Epidermal melanocyte (primary cell): Measurements from ENCODE around the gene CPNE4.

Source experiments
- DNase-seq: peaks from one replicate; pipeline ENCODE4 v3.0.0; 2011; ENCODE audit warnings: low spot score; ENCODE audit not compliant: insufficient read length

Gene CPNE4

DNA sequence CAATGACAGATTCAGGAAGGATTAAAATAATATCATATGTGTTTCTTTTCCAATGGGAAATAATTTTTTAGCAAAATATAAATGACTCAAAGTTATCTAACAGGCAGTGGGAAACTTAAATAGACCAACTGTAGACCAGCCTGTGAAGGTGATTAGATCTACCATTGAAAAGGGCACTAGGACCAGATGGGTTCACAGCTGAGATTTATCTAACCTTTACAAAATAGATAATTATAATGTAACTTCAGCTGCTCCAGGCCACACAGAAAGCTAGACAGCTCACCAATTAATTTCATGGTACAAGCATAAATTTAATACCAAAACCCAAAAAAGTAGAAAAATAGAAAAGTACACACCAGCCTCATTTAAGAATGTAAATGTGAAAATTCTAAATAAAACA lies 291.7 kb downstream of the CPNE4 start:
- DNase-seq, result no peak

DNA sequence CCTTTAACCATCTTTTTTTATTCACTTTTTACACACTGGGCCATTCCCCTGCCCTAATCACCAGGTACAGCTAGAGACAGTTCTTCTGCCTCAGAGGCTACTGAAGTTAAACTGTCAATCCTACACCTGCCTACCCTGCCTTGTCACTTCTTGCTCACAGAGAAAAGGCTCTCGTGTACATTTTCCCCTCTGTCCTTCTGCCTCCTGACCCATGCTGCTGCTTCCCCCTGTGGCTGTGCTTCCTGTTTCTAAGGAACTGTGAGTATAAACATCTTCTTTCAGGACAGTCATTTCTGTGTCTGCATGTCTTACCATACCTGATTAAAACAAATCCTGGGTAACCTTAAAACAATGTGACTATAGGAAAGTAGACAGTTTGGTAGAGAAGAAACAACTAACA lies 295.6 kb downstream of the CPNE4 start:
- no peak for DNase-seq

DNA sequence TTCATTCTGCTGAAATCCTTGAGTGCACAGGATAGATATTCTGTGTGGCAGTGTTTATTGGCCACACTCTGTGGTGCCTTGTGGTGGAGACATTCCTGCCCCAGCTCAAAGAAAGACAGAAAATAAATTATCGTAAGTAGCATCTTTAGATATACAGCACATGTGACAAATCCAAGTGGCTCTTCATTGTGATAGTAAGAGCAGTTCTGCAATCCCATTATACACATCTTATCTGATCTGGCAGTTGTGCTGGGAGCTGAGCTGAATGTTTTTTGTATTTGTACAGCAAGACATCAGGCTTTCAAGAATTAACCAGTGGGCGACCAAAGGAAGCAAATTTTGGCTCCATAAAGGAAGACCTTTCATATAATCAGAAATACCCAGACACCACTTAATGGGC lies 296.7 kb downstream of the CPNE4 start:
- no peak for DNase-seq

DNA sequence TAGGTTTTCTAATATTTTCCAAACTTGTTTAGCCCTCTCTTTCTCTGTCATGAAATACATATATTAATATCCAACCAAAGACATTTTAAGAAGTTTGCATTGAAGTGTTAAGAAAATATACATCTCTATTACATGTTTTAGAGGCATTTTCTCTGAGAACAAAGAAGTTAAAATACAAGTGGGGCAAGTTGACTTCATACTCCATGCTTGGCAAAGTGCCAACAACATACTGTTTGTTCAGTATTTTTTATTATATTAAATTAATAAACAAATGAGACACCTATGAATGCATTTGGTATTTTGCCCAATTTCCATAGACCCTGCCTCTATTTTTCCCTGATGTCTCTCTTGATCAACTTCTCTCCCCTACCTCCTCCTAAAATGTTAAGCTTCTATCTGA lies 299.3 kb downstream of the CPNE4 start:
- DNase-seq, result no peak

DNA sequence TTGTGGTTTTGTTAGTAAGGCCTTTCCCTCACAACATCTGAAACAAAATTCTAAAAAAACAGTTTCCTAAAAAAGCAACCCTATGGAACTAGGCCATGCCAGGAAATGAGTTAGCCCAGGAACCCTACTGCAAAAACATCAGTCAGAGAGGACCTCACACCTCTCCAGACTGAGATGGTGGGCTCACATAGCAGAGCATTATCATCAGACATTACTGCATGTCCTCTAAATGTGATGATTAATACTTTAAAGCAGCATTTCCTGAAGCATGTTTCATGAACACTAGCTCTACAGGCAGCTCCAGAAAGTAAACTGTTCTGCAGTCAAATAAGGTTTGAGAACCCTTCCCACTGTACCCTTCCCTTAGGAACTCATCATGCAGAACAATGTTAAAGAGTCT lies 299.7 kb downstream of the CPNE4 start:
- DNase-seq, result no peak

DNA sequence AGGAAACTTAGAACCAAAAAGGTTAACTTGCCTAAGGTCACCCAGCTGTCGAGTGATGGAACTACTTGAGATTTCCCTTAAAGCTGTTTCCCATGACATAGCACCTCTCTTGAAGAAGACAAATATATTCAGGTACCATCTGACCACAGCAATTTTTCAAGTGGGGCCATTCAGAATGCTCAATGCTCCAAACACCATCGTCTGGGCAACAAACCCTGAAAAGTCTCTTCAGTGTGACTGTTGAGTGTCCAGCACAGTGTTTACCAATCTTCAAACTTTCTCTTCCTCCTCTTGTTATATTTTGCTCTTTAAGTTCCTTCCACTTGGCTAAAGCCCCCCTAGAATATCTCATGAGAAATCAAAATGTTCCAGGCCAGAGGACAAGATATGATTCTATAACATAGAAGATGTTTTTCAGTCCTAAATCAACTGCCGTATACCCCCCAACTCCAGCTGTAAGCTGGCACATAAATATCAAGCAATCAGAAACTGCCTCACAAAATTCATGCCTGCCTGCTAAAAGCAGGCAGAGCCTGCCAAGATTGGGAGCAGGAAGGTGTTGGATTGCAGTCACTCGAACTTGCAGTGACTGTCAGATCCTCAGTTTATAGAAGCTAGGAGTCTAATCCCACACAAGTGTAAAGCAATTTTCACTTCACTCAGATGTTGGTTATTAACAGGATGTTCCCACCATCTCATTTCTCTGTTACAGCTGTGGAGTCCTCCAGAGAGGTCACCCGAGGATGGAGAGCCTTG lies 301.6 kb downstream of the CPNE4 start:
- DNase-seq, result no peak

DNA sequence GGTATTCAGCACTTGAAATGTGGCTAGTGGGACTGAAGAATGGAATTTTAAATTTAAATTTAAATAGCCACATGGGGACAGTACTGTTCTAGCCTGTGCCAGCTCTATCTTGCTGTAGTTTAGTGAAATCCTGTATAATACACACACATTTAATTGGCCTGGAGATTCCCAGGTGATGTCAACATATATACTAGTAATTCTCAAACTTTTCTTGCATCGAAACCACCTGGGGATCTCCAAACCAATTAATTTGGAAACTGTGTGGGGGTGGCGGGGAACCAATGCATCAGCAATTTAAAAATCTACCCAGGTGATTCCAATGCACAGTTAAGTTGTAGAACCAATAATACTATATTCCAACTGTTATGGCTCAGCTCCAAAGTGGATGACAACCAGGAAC lies 303.1 kb downstream of the CPNE4 start:
- DNase-seq, result no peak

DNA sequence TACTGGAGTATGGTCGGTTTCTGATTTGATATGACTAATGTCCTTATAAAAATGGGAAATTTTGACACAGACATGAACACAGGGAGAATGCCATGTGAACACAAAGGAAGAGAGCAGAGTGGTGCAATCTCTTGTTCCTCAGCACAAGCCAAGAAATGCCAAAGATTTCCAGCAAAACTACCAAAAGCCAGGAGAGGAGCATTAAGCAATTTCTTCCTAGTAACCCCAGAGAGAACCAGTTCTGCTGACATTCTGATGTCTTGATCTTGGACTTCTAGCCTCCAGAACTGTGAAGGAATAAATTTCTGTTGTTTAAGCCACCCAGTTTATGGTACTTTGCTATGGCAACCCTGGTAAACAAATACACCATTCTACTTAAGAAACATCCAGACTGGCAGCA lies 304.2 kb downstream of the CPNE4 start:
- DNase-seq, result no peak

DNA sequence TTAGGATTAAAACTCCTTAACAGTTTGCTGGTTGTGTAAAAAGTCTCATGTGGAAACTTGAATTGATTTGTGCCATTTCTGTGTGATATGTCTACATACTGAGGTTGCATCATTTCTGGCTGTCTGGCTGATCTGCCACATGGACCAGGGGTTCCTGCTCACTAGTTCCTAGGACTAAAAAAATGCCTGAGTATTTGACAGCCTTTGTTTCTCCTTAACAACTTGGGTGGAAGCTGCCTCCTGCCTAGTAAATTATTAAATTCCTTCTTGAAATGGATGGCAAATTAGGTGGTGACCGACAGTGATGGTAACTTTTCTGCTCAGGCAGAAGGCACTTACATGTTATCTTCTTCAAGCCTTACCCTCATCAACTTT lies 305.2 kb downstream of the CPNE4 start:
- no peak for DNase-seq

DNA sequence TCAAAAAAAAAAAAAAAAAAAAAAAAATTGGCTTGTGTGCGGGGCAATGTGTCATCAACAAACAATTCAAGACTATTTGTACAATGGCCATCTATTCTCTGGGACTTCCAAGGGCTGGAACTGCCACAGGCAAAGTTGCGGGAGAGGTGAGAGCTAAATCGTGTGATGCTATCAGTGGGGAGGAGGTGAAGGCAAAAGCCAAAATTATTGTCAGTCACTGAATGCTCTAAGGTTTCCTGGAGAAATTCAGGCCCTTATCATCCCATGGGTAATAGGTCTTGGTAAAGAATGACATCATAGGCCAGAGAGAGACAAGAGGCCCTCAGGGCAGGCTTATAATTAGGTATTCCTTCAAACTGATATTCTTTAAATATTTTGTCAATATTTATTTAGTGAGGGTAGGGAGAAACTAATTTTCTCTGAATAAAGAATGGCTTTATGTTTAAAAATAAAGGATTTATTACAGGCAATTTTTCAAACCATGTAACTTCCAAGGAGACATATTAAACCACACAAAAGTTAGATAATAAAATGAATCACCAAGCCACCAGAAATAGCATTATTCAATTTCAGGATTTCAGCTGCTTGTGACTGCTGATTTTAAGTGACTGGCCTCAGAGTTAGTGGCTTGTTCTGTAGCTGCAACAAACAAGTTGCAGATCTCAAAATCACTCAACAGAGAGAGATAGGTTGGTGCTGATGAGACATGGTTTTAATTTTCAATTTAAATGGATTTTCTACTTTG lies 305.7 kb downstream of the CPNE4 start:
- DNase-seq, result no peak

DNA sequence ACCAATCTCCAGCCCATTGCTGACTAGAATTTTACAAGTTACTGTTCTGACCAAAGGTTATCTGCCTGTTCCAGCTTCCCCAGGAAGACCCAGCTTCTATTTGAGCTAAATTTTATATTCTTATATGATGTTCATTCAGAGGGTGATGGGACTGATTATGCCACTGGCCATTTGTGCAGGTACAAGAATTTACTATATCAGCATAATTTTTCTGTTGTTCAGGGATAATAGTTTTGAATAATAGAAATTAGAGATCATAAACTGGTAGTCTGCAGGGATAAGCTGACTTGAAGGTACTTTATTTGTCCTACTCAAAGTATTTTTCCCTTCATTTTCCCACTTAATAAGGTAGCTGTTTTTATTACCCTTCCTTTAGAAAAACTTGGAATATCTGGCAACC lies 309.4 kb downstream of the CPNE4 start:
- no peak for DNase-seq

DNA sequence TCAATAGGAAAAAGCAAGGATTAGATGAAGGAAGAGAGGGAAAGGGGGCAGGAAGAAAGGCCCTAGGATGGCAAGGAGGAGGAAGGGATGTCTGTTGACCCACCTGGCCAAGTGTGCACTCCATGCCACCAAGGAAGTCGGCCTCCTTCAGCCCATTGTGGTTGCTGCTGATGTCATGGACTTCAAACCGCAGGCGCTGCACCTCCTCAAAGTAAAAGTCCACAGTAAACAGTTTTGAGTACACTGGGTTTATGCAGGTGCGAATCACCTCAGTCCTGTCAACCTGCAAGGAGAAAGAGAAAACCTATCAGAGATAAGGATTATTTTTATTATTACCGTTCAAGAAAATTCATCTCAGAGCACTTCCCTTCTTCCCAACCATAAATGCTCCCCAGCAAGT lies 311.5 kb downstream of the CPNE4 start:
- no peak for DNase-seq

DNA sequence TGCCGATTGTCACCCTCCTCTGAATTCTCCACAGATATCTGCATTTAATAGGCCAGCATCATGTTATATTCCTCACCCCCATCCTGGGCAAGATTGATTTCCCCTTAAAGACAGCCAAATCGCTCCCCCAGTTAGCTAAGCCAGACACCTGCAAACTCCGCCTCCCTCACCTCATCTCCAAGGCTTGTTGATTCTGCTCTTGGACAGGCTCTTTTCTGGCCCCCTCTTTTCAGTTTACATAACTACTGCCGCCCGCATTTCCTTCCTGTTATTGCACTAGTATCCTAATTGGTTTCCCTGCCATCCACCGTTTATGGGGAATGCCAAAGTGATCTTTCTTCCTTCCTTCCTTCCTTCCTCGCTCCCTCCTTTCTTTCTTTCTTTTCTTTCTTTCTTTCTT lies 317.3 kb downstream of the CPNE4 start:
- DNase-seq, result no peak

DNA sequence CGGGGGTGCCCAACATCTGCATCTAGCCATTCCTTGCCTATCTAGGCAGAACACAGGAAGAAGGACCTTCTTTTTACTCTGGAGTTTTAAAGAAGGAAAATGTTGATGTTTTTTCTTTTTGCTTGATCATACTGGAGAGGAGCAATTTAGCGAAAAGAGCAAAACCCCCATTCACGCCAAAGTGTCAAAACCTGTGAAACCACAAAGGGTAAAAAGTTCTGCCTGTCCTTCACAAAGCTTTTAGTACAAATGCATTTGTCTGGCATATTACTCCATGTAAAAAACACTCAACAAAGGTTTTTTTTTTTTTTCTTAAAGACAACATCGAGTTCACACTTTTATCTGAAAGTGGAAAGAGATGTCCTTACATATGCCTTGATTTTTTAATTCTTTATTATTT lies 317.9 kb downstream of the CPNE4 start:
- no peak for DNase-seq

DNA sequence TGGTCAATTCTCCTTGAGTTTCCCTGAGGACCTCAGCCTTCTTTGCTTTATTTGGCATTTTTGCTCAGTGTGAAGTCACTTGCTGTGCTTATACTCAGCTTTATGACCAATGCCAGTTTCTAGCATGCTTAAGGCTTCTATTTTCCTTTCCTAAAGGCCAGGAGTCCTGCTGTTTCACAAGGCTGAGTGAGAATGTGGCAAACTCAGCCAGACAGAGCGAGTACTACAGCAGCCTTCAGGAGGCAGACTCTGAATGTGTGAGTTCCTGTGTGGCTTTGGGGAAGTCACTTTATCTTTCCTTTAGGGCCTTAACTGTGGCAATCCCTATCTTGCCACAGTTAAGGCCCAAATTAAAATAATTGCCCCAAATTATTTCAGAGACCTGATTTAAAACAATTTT lies 318.8 kb downstream of the CPNE4 start:
- DNase-seq, result no peak

DNA sequence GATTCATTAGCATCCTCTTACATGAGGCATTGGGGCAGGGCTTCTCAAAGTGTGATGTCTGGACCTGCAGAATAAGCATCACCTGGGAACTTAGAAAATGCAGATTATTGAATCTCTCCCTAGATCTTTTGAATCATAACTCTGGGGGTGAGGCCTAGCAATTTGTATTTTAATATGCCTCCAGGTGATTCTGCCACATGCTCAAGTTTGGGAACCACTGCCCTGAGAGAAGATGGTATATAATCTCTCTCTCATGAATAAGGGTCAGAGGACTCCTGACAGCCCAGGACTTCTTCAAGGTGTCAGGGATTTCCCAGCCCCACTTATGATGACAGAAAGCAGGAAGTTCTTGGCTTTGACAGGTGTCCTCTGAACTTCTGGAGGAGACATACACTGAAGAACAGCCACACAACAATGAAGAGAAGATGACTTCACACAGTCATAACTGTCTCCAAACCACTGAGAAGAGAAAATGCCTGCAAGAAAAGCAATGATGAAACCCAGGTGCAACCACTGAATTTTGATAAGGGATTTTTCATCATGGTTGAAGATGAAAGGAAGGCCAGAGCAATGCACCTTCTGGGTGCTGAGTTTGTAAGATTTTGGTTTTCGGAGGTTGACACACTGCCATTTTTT lies 320.1 kb downstream of the CPNE4 start:
- DNase-seq, result no peak

DNA sequence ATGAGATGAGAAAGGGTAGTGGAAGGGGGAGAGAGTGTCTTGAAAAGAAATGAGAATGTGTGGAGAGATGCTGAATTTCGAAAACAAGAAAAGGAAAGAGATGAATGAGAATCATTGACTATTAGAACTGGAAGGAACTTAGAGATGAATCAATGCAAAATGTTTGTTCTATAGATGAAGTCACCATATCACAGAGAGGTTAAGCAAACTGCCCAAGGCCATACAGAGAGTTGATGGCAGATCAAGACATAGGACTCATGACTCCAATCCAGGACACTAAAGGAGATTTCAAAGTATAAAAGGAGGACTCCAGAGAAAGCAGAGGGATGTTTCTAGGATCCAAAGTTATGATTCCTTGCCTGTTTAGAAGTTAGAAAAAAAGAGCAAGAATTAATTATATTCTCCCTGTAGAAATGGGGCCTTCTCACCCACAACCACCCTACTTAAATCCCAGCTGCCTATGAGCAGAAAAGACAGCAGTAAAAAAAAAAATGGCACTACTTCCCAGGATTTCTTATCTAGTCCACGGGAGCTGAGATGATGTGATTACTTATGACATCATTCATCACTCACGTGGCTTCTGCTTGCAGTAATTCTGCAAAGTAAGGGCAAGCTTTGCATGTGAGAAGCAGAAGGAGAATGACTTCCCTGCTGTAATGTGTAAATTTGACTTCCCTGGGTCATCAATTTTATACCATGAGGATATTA lies 321.2 kb downstream of the CPNE4 start:
- no peak for DNase-seq

DNA sequence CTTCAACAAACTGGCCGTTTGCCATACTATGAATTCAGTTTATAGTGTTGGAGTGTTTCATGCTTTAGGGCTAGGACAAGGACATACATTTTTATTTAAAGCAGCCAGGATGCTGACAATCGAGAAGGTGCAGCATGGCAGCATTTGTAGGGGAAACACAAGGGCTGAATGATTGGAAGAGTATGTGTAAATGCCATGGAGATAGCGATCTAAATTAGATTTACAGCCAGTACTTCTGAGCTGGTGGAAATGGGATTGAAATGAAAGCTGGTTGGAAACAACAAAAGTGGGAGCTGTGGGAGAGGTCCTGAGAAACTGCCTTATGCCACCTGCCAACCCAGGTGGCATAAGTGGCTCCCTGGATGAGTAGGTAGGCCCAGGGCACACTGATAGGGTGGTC lies 322.2 kb downstream of the CPNE4 start:
- no peak for DNase-seq

DNA sequence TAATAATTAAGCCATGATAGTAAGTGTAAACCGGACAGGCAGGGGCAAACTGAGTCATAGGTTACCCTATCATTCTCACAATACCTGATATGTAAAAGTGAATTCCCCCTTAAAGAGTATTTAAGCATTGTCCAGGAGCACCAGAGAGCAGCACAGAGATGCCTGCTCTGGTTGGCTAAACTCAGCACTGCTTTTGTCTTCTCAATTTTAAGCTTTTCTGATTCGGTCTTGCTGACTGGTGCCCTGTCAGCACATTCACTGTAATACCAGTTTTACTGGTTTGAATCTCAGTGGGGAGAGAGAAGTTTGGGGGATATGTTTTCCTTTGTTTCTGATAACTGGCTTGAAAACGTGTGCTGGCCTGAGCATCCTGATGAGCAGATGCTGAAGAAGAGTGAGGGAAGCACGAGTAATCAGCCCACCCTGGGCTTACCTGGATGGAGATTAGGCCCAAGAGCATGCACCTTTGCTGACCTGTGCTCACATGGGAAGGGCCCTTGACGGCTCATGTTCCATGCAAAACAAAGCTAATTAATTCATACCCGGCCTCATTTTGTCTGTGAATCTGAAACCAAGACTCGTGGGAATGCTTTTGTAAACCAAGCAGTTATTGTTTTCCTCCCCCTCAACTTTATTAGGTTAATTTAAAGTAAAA lies 323.6 kb downstream of the CPNE4 start:
- DNase-seq, result no peak

DNA sequence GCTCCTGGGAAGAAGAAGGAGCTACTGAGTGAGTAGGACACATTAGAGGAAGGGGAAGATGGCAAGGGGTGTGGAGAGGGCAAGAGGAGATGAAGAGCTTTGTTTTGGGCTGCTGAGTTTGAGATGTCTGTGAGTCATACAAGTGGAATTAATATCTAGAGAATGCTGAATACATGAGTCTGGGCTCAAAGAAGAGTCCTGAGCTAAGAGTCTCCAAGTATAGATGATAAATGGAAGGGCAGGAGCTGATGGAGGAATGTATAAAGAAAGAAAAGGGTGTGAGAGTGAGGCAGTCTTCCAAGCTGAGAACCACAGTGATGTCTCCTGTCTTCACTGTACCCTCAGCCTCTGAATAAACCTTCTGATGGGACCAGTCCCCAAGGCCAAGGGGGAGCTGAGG lies 326.6 kb downstream of the CPNE4 start:
- DNase-seq, result no peak

DNA sequence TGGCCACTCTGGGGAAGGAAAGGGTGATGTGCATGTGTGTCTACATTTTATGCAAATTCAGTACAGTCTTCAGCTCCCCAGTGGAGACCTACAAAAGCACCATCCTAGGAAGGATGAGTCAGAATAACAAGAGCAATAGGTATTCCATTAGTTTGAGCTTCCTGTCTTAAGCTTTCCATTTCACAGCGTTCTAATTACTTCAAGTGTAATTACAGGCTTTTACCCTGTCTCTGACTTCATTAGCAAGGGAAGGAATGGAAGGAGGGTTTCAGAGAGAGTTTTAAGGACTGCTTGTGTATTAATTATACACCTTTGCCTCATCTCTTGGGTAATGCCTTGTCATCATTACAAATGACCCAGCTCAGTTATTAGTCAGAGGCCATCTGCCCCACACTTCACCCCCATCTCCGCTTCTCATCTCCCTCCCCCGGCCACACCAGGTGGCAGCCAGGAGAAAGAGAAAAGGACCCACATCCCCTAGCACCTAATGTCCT lies 329.2 kb downstream of the CPNE4 start:
- DNase-seq, result no peak
